ENCODE results near the gene C3orf20. TPM values are rescaled to one million over a fixed set of nuclear protein-coding genes. Genes with fewer than 3 reads are reported as not detected.
"Not testable (repeated sequence)": the region's sequence is repeated elsewhere in the genome, so short reads cannot be mapped to it uniquely, and the experiment has no call there.

The C3orf20 gene
- total RNA-seq, 1 donor from 2014 or later = 0.13 TPM

DNA sequence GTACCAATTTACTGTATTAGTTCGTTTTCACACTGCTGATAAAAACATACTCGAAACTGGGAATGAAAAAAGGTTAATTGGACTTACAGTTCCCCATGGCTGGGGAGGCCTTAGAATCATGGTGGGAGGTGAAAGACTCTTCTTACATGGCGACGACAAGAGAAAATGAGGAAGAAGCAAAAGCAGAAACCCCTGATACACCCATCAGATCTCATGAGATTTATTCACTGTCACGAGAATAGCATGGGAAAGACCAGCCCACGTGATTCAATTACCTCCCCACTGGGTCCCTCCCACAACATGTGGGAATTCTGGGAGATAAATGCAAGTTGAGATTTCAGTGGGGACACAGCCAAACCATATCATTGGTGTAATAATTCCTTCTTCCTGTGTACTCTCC is 69.6 kb downstream of the C3orf20 start:
- DNase-seq (ENCODE audit: low spot score) (no peak), ATAC-seq (no peak)

DNA sequence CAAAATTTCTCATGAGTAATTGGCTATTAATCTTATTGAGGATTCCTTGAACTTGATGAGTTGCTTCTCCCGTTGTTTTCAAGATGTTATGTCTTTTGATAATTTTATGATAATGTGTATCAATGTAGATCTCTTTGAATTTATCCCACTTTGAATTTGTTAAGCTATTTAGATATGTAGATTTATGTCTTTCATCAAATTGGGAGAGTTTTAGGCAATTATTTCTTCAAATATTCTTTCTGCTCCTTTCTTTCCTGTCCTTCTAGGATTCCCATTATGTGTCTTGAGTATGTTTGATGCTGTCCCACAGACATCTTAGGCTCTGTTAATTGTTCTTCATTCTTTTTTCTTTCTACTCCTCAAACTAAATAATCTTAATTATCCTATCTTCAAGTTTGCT is 75.7 kb downstream of the C3orf20 start:
- ATAC-seq (no peak), DNase-seq (ENCODE audit: low spot score) (no peak)

DNA sequence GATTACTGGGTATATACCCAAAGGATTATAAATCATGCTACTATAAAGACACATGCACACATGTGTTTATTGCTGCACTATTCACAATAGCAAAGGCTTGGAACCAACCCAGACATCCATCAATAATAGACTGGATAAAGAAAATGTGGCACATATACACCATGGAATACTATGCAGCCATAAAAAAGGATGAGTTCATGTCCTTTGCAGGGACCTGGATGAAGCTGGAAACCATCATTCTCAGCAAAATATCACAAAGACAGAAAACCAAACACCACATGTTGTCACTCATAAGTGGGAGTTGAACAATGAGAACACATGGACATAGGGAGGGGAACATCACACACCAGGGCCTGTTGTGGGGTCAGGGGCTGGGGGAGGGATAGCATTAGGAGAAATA is 78.0 kb downstream of the C3orf20 start:
- not testable (repeated sequence) for DNase-seq (ENCODE audit: low spot score); ATAC-seq

DNA sequence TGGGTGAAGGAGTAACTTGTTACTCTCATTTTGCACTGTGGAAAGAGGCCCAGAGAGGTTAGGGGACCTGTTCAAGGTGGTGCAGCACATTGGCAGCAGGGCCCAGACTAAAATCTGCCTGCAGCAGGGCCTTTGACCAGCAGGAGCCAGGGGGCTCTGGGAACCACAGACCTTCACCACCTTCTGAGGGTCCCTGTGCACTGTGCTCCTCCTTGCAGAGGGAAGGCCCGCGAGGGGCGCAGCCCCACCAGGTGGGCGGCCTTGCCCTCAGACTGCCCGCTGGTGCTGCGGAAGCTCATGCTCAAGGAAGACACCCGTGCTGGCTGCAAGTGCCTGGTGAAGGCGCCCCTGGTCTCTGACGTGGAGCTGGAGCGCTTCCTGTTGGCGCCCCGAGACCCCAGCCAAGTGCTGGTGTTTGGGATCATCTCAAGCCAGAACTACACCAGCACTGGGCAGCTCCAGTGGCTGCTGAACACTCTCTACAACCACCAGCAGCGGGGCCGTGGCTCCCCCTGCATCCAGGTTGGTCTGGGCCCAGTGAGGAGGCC is 82.3 kb downstream of the C3orf20 start:
- DNase-seq (ENCODE audit: low spot score) (no peak), ATAC-seq (no peak)

DNA sequence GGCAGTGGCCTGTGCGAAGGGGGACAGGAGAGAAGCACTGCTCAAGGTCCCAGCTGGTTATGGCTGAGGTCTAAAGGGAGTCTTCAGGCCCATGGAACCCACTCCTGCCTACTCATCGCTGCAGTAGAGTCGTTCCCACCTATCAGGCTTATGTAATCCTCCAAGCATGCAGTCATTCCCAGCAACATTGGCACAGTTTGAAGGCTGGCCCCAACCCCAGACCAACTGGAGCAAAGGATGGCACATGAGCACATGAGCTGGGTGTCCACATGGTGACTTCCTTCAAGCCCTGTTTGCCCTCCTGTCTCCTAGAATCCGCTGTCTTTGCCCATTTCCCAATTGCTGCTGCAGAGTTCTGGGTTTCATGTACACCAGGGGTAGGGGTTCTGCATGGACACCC is 83.4 kb downstream of the C3orf20 start:
- ATAC-seq (no peak), DNase-seq (ENCODE audit: low spot score) (no peak)

DNA sequence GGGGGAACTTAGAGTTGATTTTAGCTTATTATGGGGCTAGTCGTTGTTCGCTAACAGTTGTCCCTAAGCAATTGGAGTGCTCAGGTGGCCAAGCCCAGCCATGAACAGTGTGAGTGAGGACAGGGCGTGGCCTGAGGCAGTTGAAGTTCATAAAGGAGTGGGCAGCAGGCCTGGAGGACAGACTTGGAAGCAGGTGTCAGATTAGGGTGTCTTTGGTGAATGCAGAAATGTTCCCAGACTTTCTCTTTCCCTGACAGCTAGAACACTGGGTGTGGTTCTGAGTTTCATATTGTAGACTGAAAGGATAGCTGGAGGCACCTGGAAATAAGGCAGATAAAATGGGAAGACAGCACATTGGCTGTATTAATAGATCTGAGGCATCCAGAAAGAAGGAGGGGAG is 84.0 kb downstream of the C3orf20 start:
- DNase-seq (ENCODE audit: low spot score) (no peak), ATAC-seq (no peak)

DNA sequence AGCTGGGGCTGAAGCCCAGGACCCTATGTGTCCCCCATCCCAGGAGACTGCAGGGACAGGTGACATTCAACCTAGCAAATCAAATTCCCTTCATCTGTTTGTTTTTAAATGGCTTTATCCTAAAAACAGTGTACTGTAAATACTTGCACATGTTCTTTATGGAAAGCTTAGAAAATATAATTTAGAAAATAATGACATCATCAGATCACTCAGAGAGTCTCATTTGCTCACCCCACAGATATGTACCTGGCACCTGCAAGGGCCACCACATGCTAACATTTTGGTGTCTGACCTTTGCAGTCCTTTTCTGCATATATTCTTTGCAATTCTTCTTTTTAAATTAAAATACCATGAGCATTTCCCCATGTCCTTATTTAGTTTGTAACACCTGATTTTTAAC is 85.2 kb downstream of the C3orf20 start:
- ATAC-seq (no peak), DNase-seq (ENCODE audit: low spot score) (no peak)

DNA sequence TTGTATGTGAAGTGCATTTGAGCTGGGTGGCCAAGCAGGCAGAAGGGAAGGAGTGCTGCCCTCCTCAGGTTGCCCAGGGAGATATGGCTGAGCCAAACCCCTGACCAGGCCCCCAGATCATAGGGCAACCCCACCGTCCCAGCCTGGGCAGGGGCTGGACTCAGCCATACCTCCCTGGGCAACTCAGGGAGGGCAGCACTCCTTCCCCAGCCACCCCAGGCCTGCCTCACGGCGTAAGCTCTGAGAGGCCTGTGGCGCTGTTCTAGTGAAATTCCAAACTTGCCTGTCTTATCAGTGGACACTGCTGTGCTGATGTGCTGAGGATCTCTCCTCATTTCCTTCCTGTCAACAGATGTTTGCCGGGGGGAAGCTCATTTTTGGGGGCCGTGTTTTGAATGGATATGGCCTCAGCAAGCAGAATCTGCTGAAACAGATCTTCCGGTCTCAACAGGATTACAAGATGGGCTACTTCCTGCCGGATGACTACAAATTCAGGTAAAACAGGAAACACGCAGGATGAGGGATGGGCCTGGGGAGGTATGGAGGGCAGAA is 86.3 kb downstream of the C3orf20 start:
- ATAC-seq = peak; percentile 38

DNA sequence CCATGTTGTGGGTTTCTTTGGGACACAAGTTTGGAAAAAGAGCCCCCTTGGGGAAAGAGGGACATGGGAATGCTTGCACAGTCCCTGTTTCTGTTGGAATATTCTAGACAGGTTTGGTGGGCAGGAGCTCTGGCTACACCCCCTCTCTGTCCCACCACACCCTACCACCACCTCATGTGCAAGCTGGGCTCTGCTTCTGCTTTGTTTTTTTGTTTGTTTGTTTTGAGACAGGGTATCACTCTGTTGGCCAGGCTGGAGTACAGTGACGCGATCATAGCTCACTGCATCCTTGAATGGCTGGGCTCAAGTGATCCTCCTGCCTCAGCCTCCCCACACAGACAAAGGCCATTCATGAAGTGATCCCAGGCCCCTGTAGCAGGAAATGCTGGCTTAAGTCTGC is 86.9 kb downstream of the C3orf20 start:
- DNase-seq (ENCODE audit: low spot score) = no peak
- ATAC-seq = no peak

More for the DNA sequence above, 86.3 kb downstream of the C3orf20 start:
- DNase-seq (ENCODE audit: low spot score) = no peak

DNA sequence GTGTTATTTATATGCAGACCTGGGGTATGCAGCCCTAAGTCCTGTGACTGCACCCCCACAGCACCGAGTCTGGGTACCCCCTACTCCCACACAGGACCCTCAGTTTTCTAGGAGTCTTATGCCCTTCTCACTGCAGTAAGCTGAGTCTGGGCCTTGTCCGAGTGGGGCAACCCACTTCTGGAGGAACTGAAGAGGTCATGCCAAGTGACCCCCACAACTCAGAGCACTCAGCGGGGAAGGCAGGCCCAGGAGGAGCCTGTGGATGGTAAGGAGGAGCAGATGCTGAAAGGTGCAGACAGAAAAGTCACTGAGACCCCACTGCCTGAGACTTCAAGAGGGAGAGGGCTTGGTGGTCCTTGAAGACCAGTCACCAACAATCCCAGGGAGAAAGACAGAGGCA is 87.8 kb downstream of the C3orf20 start:
- no peak for ATAC-seq
- no peak for DNase-seq (ENCODE audit: low spot score)

DNA sequence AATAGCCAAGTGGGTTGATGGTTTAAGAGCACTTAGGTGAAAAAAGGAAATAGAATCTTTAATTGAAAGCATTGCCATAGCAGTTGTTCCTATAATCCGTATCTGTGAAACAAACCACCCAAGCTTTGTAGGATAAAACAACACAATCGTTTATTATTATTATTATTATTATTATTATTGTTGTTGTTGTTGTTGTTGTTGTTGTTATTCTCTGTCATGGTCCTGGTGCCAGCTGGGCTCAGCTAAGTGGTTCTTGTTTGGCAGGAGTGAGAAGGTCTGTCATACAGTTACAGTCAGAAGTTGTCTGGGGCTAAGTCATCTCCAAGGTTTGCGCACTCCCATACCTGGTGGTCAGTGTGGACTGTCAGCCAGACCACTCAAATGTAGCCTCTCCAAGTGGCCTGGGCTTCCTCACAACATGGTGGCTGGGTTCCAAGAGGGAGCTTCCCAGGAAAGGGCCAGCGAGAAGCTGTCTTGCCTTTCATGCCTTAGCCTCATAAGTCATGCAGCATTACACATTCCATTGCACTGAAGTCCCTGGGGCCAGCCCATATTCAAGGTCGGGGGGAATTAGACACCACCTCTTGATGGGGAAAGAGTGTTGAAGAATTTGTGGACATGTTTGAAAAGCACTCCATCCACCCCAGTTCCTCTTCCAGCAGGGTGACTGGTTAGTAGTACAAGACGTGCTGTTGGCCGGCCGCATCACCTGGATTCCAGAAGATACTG is 89.6 kb downstream of the C3orf20 start:
- DNase-seq (ENCODE audit: low spot score) (no peak), ATAC-seq (no peak)

DNA sequence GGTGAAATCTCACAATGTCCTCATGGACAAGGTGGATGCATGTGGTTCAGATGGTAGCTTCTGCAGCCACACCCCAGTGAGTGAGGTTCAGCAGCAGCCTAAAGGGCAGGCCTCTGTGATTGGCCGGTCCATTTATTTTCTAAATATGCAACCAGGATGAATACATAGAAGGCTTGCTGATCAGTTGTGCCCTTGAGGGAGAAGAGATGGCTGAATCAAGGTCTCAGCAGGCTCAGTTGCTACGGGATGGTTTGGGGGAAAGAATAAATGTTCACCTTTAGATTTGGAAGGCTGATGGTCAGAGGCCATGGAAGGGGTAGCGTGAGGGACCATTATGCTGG is 90.1 kb downstream of the C3orf20 start:
- ATAC-seq (no peak), DNase-seq (ENCODE audit: low spot score) (no peak)

DNA sequence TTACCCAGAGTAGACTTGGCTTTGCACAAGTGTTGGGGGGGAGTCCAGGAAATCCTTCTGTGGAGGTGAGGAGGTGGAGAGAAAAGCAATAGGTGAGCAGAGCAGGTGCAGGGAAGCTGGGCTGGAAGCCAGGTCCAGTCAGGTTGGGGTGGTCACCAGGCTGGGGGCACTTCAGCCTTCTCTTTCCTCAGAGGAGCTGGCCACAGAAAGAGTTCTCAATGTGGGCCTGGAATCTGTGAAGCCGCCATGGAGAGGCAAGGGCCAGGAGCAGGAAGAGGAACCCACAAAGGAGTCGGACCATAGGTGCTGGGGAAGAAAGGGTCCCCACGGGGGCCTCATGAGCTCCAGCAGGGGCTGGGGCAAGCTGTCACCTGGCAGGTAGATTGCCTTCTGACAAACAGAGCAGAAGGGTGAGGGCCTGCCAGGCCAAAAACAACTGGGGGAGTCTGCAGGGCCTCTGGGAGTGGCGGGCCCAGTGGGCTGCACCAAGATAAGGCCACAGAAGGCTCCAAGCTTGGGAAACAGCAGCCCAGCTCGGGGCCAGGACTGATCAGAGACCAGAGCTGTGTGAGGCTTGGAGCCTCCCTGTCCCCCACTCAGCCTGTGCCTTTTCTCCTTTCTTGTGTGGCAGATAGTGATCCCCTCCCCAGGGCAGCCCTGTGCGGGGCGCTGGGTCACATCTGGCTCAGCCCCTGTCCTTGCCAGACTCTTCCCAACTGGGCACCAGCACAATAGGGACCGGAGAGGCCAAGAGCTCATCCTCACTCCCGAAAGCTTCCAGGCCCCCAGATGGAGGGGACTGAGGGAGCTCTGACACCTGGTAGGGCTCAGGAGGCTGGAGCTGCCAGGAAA is 90.9 kb downstream of the C3orf20 start:
- no peak for DNase-seq (ENCODE audit: low spot score)
- ATAC-seq = no peak

DNA sequence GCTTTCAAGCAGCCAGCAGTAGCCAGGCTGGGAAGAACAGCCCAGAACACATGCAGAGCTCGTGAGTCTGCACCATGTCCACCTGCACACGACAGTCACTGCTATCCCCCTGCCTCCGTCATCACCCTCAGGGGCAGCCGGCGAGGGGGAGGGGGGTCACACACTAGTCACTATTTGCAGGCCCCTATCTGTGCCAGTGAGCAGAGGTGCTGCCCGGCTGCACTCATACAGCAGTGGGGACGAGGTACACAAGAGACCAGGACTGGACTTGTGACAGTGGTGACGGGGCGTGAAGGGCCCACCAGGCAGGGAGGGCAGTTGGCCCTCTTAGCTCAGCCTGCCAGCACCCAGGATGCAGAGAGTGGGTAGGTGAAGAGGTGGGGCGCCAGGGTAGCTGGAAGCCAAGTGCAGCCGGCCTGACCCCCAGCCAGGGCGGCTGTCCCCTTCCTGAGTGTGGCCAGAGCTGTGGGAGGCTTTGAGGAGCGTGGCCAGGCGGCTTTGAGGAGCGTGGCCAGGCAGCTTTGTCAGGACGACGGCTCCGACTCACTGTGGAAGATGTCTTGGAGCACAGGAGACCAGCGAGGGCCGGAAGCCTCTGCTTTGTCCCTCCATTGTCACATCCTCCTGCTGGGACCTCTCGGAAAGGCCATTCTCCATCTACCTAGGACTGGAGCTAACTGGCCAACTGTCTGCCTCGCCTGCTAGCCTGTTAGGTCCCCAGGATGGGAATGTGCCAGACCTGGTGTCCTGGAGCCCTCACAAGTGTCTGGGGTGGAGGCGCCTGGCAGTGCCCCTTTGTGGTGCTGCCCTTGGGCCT is 91.7 kb downstream of the C3orf20 start:
- DNase-seq (ENCODE audit: low spot score) = no peak

DNA sequence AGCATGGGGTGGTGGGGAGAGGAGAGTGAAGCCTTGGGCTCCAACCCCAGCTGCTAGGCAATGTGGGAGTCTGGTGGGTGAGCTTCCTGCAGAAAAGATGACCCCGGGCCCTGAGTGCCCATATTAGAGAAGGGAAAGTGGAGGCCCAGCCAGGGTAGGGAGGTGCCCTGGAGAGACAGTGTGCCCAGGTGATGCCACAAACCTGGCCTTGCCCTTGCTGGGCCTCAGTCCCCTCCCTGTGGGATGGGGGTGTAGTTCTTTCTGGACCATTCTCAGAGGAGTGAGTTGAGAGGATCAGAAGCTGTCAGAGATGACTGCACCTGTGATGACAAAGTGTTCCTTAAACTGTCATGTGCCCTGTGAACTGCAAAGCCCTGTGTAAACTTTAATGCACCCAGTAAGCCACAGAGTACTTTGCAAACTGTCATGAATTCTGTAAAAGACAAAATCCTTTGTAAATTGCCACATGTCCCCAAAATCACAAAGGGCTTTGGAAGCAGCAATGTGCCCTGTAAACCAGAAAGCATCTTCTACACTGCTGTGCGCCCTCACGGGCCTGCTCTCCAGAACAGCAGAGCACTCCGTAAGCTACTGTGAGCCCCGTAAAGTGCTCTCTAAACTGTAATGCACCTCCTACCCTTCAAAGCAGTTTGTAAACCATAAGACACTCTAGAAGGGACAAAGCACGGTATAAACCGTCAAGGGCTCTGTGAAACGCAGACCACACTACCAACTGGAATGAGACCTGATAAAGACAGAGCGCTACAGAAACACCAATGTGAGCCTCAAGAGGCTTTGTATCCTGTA is 92.5 kb downstream of the C3orf20 start:
- ATAC-seq (no peak), DNase-seq (ENCODE audit: low spot score) (peak; percentile 8)

More for the DNA sequence above, 91.7 kb downstream of the C3orf20 start:
- ATAC-seq = no peak

DNA sequence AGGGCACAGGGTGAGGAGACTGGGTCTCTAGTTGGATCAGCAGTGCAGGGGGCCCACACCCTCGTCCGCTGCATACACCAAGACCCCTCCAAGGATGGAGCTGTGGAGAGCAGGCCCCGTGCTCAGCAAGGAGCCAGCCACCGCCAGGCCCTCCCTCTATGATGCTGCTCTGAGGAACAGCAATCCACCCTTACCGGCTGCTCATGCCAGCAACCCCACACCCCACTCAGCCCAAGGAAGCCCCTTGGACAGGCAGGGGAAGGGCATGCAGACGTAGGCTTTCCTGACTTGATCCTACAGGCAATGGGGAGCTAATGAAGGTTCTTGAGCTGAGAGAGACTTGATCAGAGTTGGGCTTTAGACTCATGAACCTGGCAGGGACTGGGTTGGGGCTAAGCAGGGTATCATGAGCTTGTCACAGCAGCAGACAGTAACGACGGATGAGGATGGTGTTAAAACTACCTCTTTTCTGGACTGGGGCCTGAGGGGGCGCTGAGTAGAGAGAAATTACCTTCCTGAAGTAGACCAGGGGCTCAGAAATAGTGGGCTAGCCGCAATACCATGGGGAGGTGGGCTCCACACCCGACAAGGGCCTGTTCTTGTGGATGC is 93.3 kb downstream of the C3orf20 start:
- no peak for ATAC-seq

DNA sequence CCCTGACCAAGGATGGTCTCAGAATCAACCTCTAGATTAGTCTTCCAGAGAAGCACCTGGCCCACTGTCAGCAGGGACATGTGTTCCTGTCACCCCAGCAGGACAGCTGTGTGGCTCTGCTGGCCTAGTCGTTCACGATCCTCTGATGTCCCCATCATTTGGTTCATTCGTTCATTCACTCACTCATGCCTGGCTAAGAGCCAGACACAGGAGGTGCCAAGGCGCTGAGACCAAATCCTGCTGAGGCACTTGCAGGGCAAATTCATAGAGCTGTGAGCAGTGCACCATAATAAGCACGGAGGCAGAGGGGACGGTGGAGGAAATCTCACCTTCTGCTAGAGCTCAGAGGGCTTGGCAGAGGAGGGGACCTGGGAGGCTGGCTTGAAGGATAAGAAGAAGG is 93.9 kb downstream of the C3orf20 start:
- ATAC-seq (no peak), DNase-seq (ENCODE audit: low spot score) (no peak)

More for the DNA sequence above, 93.3 kb downstream of the C3orf20 start:
- DNase-seq (ENCODE audit: low spot score) = peak; percentile 18

DNA sequence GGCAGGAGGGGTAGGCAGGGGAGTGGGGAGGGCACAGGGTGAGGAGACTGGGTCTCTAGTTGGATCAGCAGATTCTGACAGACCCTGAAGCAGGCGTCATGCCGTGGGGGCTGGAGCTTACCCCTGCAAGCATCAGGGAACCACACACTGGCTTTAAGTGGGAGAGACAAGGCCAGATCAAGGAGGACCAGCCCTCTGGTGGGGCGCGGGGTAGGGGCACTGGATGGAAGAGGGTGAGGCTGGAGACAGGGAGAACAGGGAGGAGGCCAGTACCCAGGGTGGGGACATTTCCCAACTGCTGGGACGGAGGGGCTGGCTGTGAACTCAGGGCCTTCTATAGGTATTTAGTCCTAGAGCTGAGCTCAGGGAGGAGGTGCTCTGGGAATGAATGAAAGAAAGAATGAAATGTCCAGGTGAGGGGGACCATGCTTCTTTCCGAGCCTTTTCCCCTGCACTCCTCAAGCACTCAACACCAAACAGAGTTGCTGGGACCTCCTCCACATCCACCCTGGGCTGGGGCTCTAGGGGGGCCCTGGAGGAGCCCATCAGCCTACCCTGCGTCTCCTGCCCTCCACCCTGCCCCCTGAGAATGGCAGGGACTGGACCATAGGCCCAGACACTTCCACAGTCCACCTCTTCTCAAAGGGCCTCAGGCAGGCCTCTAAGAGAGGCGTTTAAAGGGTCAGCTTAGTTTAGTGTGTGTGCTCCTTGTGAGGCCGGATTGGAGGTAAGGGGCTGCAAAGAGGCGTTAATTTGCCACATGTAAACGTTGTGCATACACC is 94.8 kb downstream of the C3orf20 start:
- DNase-seq (ENCODE audit: low spot score) = peak; percentile 24
- no peak for ATAC-seq

DNA sequence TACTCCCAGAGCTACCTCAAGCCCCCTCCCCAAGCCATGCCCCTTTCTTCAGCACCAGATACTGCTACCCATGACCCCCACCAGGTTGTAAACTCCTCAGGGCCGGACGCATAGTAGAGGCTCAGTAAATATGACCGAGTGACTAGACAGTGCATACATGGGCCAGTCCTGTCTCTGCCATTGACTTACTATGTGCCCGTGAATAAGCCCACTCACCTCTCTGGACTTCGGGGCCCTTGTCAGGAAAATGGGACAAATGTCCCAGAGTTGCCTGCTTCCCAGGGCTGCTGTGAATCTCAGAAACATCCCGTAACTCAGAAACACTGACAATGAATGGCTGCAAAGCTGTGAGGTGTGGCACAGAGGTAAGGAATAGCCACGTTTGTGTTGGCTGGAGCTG is 95.7 kb downstream of the C3orf20 start:
- ATAC-seq (no peak), DNase-seq (ENCODE audit: low spot score) (peak; percentile 16)
